ENCODE results near the gene PCBD2. TPM values are rescaled to one million over a fixed set of nuclear protein-coding genes. Genes with fewer than 3 reads are reported as not detected.

Gene PCBD2
- total and polyA plus RNA-seq, 2 experiments from 2014 or later = 8.7 to 16.0 TPM

DNA sequence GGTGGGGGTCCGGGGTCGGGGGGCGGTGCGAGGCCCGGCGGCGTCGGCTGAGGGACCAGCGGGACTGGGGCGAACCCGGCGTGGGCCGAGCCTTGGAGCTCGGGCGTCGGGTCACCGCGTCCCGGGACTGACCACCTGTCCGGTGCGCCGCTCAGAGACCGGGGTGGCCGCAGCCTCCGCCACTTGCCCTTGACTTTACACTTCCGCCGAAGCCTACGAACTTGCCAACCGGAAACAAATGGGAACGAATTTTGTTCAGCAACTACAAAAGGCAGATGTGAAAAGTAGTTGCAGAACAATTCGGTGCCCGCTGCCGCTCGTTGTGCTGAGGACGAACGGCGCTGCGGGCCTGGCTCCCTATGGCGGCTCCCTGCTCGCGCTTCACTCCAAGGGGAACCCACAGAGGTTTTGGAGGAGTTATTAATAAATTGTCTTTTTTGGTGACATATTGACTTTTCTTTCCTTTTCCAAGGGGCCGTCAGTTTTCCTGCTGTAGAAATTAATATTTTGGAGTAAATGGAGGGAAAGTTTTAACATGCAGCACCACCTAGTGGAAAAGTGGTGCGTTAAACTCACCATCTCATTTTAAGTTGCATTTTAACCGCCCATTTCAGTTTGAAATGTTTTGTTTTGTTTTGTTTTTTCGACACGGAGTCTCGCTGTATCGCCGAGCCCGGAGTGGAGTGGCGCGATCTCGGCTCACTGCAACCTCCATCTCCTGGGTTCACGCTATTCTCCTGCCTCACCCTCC is 490 bp downstream of the PCBD2 start:
- Histone ChIP-seq H3K36me3 (ENCODE audit: insufficient read depth) (no peaks in the 10 kb centered on the region), H3K4me3 (peak overlapping the region; percentile 61), H3F3A (replicated peaks; ENCODE audit: low read depth) (peaks cover 5% of the 10 kb centered on the region; the same call in 1 of the 2 replicates), H4K20me1 (replicated peaks; ENCODE audit: insufficient read depth) (no peaks in the 10 kb centered on the region), H3K4me1 (ENCODE audit: insufficient read depth) (peaks cover 10% of the 10 kb centered on the region; the same call in 1 of the 2 replicates), H3K4me2 (peak overlapping the region; percentile 75), H3K27me3 (ENCODE audit: insufficient read depth) (no peaks in the 10 kb centered on the region), H3K79me2 (replicated peaks; ENCODE audit: insufficient read depth) (peaks cover 16% of the 10 kb centered on the region), H3K27ac (ENCODE audit: low read depth) (peak overlapping the region; percentile 78), H3K9me2 (ENCODE audit: insufficient read depth) (no peaks in the 10 kb centered on the region), H2AFZ (peak overlapping the region; percentile 40)
- Mint-ChIP-seq H3K27ac (peak overlapping the region; percentile 97), H3K4me1 (peaks cover 9% of the 10 kb centered on the region), H3K27me3 (ENCODE audit: insufficient read depth, low read depth, poor library complexity) (peaks cover 13% of the 10 kb centered on the region), H3K4me3 (peak overlapping the region; percentile 96), H3K9me3 (no peaks in the 10 kb centered on the region), H3K36me3 (ENCODE audit: low read depth) (peaks cover 18% of the 10 kb centered on the region; the same call in 2 of the 3 replicates)
- peak; percentile 7 for ATAC-seq
- TF ChIP-seq, protein P1, sequence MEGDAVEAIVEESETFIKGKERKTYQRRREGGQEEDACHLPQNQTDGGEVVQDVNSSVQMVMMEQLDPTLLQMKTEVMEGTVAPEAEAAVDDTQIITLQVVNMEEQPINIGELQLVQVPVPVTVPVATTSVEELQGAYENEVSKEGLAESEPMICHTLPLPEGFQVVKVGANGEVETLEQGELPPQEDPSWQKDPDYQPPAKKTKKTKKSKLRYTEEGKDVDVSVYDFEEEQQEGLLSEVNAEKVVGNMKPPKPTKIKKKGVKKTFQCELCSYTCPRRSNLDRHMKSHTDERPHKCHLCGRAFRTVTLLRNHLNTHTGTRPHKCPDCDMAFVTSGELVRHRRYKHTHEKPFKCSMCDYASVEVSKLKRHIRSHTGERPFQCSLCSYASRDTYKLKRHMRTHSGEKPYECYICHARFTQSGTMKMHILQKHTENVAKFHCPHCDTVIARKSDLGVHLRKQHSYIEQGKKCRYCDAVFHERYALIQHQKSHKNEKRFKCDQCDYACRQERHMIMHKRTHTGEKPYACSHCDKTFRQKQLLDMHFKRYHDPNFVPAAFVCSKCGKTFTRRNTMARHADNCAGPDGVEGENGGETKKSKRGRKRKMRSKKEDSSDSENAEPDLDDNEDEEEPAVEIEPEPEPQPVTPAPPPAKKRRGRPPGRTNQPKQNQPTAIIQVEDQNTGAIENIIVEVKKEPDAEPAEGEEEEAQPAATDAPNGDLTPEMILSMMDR (conservative IDR thresholded peaks at IDR 0.05; ENCODE audit: low read depth in 2 of 2) = peak; percentile 63 to 99
- TF ChIP-seq, protein P2, sequence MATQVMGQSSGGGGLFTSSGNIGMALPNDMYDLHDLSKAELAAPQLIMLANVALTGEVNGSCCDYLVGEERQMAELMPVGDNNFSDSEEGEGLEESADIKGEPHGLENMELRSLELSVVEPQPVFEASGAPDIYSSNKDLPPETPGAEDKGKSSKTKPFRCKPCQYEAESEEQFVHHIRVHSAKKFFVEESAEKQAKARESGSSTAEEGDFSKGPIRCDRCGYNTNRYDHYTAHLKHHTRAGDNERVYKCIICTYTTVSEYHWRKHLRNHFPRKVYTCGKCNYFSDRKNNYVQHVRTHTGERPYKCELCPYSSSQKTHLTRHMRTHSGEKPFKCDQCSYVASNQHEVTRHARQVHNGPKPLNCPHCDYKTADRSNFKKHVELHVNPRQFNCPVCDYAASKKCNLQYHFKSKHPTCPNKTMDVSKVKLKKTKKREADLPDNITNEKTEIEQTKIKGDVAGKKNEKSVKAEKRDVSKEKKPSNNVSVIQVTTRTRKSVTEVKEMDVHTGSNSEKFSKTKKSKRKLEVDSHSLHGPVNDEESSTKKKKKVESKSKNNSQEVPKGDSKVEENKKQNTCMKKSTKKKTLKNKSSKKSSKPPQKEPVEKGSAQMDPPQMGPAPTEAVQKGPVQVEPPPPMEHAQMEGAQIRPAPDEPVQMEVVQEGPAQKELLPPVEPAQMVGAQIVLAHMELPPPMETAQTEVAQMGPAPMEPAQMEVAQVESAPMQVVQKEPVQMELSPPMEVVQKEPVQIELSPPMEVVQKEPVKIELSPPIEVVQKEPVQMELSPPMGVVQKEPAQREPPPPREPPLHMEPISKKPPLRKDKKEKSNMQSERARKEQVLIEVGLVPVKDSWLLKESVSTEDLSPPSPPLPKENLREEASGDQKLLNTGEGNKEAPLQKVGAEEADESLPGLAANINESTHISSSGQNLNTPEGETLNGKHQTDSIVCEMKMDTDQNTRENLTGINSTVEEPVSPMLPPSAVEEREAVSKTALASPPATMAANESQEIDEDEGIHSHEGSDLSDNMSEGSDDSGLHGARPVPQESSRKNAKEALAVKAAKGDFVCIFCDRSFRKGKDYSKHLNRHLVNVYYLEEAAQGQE (IDR thresholded peaks at IDR 0.05; ENCODE audit: unreplicated experiment) = no peak
- TF ChIP-seq, protein P3, sequence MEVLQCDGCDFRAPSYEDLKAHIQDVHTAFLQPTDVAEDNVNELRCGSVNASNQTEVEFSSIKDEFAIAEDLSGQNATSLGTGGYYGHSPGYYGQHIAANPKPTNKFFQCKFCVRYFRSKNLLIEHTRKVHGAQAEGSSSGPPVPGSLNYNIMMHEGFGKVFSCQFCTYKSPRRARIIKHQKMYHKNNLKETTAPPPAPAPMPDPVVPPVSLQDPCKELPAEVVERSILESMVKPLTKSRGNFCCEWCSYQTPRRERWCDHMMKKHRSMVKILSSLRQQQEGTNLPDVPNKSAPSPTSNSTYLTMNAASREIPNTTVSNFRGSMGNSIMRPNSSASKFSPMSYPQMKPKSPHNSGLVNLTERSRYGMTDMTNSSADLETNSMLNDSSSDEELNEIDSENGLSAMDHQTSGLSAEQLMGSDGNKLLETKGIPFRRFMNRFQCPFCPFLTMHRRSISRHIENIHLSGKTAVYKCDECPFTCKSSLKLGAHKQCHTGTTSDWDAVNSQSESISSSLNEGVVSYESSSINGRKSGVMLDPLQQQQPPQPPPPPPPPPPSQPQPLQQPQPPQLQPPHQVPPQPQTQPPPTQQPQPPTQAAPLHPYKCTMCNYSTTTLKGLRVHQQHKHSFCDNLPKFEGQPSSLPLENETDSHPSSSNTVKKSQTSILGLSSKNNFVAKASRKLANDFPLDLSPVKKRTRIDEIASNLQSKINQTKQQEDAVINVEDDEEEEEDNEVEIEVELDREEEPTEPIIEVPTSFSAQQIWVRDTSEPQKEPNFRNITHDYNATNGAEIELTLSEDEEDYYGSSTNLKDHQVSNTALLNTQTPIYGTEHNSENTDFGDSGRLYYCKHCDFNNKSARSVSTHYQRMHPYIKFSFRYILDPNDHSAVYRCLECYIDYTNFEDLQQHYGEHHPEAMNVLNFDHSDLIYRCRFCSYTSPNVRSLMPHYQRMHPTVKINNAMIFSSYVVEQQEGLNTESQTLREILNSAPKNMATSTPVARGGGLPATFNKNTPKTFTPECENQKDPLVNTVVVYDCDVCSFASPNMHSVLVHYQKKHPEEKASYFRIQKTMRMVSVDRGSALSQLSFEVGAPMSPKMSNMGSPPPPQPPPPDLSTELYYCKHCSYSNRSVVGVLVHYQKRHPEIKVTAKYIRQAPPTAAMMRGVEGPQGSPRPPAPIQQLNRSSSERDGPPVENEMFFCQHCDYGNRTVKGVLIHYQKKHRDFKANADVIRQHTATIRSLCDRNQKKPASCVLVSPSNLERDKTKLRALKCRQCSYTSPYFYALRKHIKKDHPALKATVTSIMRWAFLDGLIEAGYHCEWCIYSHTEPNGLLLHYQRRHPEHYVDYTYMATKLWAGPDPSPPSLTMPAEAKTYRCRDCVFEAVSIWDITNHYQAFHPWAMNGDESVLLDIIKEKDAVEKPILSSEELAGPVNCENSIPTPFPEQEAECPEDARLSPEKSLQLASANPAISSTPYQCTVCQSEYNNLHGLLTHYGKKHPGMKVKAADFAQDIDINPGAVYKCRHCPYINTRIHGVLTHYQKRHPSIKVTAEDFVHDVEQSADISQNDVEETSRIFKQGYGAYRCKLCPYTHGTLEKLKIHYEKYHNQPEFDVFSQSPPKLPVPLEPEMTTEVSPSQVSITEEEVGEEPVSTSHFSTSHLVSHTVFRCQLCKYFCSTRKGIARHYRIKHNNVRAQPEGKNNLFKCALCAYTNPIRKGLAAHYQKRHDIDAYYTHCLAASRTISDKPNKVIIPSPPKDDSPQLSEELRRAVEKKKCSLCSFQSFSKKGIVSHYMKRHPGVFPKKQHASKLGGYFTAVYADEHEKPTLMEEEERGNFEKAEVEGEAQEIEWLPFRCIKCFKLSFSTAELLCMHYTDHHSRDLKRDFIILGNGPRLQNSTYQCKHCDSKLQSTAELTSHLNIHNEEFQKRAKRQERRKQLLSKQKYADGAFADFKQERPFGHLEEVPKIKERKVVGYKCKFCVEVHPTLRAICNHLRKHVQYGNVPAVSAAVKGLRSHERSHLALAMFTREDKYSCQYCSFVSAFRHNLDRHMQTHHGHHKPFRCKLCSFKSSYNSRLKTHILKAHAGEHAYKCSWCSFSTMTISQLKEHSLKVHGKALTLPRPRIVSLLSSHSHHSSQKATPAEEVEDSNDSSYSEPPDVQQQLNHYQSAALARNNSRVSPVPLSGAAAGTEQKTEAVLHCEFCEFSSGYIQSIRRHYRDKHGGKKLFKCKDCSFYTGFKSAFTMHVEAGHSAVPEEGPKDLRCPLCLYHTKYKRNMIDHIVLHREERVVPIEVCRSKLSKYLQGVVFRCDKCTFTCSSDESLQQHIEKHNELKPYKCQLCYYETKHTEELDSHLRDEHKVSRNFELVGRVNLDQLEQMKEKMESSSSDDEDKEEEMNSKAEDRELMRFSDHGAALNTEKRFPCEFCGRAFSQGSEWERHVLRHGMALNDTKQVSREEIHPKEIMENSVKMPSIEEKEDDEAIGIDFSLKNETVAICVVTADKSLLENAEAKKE (CRISPR knock-in tag; IDR thresholded peaks at IDR 0.05) = no peak
- peak; percentile 71 for DNase-seq (ENCODE audit: low spot score)

Data from GM23338 (cell line).